HG02610 (cell line): Measurements from ENCODE around the gene STAT5A.
A peak's percentile ranks its signal among the peaks of the same experiment; 100 is the strongest.

Experiments
- ATAC-seq: cut with Tn5 transposase; IDR thresholded peaks from one replicate; pipeline ENCODE4 v1.9.1; 2021; ENCODE audit warnings: mild to moderate bottlenecking, moderate library complexity; ENCODE audit not compliant: unreplicated experiment

STAT5A gene

GRCh38 chr17:42322382-42323267 lies 34.3 kb downstream of the STAT5A start:
- ATAC-seq, result peak; percentile 63

- ATAC-seq, result no peak
These were observed 35.0 kb downstream of the STAT5A start for GRCh38 chr17:42323268-42323773.

- ATAC-seq, result no peak
These were observed 36.7 kb downstream of the STAT5A start for GRCh38 chr17:42325026-42325425.

DNA sequence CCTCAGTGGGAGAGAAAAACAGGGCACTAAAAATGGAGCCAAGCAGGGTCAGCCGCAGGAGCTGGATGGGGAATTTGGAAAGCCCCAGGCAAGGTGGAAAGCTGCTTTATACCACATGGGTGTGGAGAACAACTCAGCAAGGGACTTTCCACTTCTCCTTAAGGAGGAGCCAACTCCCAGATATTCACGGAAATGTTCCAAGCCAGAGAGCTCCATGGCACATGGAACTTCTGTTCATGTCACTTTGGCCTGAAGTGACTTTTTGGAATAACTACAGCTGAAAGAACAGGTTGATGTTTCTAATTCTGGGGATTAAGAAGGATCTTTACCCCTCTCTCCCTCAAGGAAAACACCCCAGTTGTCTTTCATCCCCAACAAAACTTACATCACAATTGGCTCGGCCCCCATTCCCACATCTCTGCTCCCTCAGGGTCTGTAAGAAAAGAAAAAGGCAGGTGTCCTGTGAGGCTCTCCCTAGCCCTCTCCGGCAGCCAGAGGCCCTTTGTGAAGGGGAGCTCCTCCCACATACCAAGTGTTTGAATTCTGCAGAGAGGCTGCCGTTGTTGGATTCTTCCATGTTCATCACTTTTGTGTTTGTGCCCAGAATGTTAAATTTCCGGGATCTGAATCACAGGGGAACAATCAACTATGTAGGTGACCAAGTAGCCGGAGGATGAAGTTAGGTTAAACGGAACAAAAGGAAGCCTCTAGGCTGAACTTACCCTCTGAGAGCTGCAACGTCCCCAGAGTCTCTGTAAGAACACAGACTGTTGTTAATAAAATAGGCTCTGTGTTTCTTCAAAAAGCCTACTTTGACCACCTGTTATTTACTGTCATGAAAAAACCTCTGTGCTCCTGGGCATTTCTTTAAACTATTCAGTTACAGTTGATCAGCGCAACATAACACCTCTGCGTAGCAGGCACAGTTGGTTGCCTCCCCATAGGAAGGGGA lies 41.0 kb downstream of the STAT5A start:
- no peak for ATAC-seq

DNA sequence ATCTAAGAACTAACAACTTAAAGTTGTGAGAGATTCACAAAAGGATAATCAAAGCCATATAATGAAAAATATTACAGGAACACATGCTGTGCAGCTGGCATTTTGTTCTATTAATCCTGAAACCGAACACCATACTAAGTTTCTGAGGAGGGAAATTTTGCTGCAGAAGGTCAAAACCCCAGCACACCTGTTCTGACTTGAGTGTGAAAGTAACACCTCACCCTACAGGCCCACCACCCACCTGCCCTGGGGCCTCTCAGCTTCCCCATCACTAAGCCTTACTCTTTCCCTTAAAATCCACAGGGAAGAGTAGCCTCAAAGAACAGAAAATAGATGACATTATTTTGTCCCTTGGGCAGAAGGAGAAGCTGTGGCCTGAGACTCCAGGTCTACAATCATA lies 44.8 kb downstream of the STAT5A start:
- ATAC-seq, result peak; percentile 60

- no peak for ATAC-seq
These were observed 46.4 kb downstream of the STAT5A start for GRCh38 chr17:42334677-42335076.

DNA sequence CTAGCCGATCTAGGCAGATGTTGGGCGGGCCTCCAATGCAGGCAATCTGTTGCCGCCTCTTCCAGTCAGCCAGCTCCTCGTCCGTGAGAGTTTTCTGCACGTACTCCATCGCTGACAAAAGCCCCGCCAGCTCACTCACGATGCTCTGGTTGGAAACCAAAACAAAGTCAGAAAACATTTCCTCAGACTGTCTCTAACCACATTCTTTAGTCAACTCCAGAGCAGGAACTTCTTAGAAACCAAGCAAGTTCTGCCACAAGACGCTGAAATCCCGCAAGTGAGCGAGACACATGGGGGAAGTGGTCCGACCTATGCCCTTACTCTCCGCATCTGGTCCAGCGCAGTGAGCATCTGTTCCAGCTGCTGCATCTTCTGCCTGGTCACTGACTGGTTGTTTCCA lies 49.1 kb downstream of the STAT5A start:
- ATAC-seq, result peak; percentile 55

- ATAC-seq, result no peak
These were observed 50.2 kb downstream of the STAT5A start for GRCh38 chr17:42338427-42338985.

DNA sequence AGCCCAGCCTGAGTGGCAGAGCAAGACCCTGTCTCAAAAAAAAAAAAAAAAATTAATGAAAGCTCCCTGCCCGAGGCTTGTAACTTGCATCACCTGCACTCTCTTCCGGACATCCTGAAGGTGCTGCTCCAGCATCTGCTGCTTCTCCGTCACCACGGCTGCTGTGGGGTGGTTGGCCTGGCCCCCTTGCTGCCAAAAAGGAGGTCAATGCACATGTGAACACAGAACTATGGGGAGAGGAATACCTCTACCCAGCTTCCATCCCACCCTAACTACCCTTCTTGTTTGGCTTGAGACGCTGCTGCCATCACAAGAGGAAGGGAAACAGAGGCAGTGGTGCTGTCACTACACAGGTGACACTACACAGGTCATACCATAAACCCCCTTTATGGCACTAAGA lies 50.9 kb downstream of the STAT5A start:
- ATAC-seq, result no peak

- peak; percentile 32 for ATAC-seq
These were observed 52.4 kb downstream of the STAT5A start for GRCh38 chr17:42340691-42341127.

- ATAC-seq, result no peak
These were observed 53.3 kb downstream of the STAT5A start for GRCh38 chr17:42341568-42341967.

DNA sequence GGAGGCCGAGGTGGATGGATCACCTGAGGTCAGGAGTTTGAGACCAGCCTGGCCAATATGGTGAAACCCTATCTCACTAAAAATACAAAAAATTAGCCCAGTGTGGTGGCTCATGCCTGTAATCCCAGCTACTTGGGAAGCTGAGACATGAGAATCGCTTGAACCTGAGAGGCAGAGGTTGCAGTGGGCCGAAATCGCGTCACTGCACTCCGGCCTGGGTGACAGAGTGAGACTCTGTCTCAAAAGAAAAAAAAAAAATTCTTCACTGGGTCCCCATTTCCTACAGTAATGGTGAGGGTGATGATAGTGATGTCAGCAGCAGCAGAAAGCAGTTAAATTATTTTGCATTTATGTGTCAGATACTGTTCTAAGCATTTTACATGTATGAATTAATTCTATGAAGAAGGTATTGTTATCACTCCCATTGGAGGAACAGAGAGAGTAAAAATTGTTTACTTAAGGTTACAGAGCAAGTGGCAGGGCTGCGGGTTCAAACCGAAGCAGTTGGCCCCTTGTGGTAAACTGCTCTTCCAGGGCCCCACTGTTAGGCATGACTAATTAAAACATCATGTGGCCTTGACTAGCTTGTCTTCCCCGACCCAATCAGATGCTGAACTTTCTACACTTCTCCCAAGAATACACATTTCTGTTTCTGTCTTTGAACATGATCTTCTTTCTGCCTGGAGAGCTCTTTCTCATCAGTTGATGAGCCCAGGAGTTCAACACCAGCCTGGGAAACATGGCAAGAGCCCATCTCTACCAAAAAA lies 54.1 kb downstream of the STAT5A start:
- ATAC-seq, result no peak

GRCh38 chr17:42345396-42346073 lies 57.2 kb downstream of the STAT5A start:
- ATAC-seq, result no peak

- ATAC-seq, result no peak
These were observed 58.2 kb downstream of the STAT5A start for GRCh38 chr17:42346481-42346880.

GRCh38 chr17:42347198-42347597 lies 58.9 kb downstream of the STAT5A start:
- no peak for ATAC-seq

DNA sequence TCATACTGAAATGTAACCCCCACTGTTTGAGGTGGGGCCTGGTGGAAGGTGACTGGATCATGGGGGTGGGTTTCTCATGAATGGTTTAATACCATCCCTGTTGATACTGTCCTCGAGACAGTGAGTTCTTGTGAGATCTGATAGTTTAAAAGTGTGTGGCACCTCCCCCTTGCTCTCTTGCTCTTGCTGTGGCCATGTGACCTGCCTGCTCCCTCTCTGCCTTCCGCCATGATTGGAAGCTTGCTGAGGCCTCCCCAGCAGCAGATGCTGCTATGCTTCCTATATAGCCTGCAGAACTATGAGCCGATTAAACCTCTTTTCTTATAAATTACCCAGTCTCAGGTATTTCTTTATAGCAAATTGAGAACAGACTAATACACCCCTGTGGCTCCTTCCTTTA lies 59.3 kb downstream of the STAT5A start:
- ATAC-seq, result no peak

GRCh38 chr17:42348104-42348503 lies 59.8 kb downstream of the STAT5A start:
- no peak for ATAC-seq

- ATAC-seq, result no peak
These were observed 66.9 kb downstream of the STAT5A start for GRCh38 chr17:42354956-42355843.

GRCh38 chr17:42358434-42358833 lies 70.1 kb downstream of the STAT5A start:
- no peak for ATAC-seq
